Epithelial cell of proximal tubule (primary cell): Measurements from ENCODE around the gene NID1. TPM values are rescaled to one million over a fixed set of nuclear protein-coding genes. Genes with fewer than 3 reads are reported as not detected.
A peak's percentile ranks its signal among the peaks of the same experiment; 100 is the strongest.

Experiments used
- DNase-seq: peaks from one replicate; pipeline ENCODE4 v3.0.0-alpha.2; 2011; ENCODE audit warnings: low read depth
- H3K4me3 ChIP-seq: 2 replicates; pipeline ENCODE4 v1.5.1; 2011; ENCODE audit warnings: low read depth, mild to moderate bottlenecking, low read length
- total RNA-seq: library from RNA; depleted of rRNA; stranded (reverse); fragments of >200 nt; gene quantifications from 2 replicates; pipeline ENCODE4 v1.2.3, GENCODE V29; 2015
- TF ChIP-seq, protein P1 (sequence below): conservative IDR thresholded peaks from 2 replicates; pipeline ENCODE4 v1.5.1; 2012; ENCODE audit warnings: low read depth, mild to moderate bottlenecking, low read length

Gene NID1
- total RNA-seq, 1 donor from 2014 or later = 23.2 TPM

DNA sequence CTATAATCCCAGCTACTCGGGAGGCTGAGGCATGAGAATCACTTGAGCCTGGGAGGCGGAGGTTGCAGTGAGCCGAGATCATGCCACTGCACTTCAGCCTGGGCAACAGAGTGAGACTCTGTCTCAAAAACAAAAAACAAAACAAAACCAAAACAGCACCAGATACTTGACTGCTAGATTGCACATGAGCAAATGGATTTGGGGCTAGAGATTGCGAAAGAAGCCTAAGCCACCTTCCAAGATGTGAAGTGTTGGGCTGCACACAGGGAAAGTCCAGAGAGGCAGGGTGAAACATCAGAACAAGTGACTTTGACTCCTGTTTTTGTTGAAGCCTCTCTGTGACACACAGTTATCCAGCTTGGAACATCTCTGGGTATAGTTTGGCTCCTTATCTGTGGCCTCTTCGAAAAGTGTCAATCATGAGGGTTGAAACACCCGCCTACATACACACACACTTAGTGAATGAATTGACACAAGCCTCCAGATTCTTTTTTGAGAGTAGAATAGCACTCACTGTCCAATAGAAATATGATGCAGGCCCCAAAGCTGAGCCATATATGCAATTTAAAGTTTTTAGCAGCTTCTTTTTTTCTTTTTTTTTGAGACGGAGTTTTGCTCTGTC, 43.2 kb upstream of the NID1 start:
- TF ChIP-seq, protein P1, sequence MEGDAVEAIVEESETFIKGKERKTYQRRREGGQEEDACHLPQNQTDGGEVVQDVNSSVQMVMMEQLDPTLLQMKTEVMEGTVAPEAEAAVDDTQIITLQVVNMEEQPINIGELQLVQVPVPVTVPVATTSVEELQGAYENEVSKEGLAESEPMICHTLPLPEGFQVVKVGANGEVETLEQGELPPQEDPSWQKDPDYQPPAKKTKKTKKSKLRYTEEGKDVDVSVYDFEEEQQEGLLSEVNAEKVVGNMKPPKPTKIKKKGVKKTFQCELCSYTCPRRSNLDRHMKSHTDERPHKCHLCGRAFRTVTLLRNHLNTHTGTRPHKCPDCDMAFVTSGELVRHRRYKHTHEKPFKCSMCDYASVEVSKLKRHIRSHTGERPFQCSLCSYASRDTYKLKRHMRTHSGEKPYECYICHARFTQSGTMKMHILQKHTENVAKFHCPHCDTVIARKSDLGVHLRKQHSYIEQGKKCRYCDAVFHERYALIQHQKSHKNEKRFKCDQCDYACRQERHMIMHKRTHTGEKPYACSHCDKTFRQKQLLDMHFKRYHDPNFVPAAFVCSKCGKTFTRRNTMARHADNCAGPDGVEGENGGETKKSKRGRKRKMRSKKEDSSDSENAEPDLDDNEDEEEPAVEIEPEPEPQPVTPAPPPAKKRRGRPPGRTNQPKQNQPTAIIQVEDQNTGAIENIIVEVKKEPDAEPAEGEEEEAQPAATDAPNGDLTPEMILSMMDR = no peak
- no peak for DNase-seq
- no peak overlapping the region for H3K4me3 ChIP-seq

DNA sequence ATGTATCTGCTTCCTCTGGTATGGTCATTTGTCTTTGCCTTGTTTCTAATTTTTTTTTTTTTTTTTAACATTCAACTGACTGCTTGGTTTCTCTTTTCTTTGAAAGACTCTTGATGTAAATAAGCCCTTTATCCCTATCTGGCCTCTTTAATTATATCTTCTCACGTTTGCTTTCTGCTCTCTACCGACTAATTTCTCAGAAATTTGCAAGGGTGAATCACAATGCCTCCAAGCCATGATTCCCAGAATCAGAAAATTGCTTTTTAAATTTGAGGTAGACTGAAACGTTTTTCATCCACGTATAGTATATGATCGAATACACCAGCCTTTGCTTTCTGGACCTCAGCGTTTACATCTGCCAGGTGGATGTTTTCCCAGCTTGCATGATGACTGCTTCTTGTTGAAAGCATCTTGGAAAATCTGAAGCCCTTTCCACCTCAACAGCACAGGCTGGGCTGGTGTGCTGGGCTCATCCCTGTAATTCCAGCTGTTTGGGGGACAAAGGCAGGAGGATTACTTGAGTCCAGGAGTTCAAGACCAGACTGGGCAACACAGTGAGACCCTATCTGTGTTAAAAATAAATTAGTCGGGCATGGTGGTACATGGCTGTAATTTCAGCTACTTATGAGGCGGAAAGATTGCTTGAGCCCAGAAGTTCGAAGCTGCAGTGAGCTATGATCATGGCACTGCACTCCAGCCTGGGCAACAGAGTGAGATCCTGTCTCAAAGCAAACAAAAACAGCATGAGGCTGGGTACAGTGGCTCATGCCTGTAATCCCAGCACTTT, 42.4 kb upstream of the NID1 start:
- H3K4me3 ChIP-seq = no peak overlapping the region
- TF ChIP-seq, protein P1 = no peak
- no peak for DNase-seq

DNA sequence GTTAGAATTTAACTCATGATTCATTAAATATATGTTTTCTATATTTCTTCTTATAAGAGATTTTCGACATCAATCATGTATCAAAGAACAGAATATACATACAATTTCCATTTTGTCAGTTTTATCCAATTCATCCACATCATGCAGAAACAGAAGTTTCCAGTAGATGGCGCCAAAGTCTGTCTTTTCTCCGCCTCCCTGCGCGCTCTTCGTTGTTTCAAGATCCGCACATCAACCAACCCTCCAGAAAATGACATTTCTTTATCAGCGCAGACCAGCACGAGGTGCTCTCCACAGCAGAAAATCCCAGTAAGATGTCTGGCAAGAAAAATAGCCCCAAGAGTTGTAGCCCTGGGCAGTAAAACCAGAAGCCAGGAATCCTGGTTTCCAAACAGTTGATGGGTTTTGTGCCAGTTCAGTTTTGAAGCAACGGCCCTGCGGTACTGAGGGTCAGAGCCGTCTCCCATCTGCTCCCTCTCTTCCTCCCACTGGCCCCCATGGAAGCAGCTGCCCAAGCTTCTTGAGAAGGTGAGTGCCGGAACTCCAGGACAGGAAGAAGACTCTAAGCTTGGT, 38.8 kb upstream of the NID1 start:
- no peak for DNase-seq
- H3K4me3 ChIP-seq = no peak overlapping the region
- TF ChIP-seq, protein P1 = peak; percentile 80

DNA sequence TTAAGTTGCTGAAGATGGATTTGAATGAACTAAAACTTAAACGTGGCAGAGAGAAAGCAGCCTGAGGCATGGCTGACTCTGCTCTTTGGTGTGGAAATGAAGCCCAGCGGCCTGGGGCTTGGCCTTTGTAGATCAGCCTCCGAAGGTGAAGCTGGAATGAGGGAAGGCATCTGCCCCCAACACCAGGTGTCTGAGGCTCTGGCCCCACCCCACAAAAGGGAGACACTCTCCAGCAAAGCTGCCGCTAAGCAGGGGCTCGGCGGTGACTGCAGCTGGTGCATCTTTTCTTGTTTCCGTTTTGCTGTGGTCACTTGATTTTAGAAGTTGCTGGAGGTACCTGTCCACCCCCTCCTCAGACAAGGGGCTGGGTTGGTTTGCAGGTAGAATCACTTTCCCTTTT, 38.2 kb upstream of the NID1 start:
- TF ChIP-seq, protein P1 = no peak
- no peak for DNase-seq
- no peak overlapping the region for H3K4me3 ChIP-seq

DNA sequence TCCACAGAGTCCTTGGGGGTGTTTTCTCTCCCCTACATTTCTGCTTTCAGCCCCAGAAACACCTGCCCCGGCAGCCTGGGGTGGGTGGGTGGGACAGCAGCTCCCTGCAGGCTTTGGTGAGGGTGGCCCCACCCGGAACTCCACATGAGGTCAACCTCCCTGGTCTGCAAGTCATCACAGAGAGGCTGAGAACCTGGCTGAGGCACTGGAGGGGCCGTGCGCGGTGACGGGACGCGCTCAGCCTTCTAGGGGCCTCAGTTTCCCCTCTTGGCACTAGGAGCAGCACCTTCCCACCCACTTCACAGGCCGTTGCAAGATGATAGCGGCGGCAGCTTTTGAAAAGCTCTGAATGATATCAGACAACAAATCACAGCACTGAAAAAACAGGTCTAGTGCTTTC, 37.7 kb upstream of the NID1 start:
- DNase-seq = no peak
- TF ChIP-seq, protein P1 = no peak

DNA sequence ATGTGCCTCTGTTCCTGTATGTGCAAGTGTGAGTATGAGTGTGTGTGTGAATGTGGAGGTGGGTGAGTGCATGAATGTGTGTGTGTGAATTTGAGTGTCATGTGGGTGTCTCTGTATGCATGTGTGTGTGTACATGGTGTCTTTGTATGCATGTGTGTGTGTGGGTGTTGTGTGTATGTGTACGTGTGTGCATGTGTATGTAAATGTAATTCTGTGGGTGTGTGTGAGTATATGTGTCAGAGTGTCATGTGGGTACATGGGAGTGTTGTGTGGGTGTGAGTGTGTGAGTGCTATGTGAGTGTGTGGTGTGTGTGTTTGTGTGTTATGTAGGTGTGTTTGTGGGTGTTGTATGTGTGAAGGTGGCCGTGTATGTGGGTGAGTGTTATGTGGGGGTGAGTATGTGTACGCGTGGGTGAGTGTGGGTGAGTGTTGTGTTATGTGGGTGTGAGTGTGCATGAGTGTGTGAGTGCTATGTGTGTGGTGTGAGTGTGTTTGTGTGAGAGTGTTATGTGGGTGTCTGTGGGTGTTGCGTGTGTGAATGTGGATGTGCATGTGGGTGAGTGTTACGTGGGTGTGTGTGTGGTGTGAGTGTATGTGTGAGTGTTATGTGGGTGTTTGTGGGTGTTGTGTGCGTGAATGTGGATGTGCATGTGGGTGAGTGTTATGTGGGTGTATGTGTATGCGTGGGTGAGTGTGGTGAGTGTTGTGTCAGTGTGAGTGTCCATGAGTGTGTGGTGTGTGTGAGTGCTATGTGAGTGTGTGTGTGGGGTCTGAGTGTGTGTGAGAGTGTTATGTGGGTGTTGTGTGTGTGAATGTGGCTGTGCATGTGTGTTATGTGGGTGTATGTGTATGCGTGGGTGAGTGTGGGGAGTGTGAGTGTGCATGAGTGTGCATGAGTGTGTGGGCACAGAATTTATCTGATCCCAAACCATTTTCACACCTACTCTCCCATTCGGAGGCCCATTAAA, 36.6 kb upstream of the NID1 start:
- no peak for DNase-seq
- TF ChIP-seq, protein P1 = no peak
- no peak overlapping the region for H3K4me3 ChIP-seq

More for the DNA sequence above, 37.7 kb upstream of the NID1 start:
- no peak overlapping the region for H3K4me3 ChIP-seq
